H9 (cell line): ENCODE measurements around the gene FAAH. TPM values are rescaled to one million over a fixed set of nuclear protein-coding genes. Genes with fewer than 3 reads are reported as not detected.
"Not testable (repeated sequence)": the region's sequence is repeated elsewhere in the genome, so short reads cannot be mapped to it uniquely, and the experiment has no call there.

Experiments used
- DNase-seq: peaks from one replicate; pipeline ENCODE4 v3.0.0-alpha.2; 2017
- H2AFZ ChIP-seq: one replicate; pipeline ENCODE4 v1.6.1; 2013; ENCODE audit warnings: mild to moderate bottlenecking, low read length, control low read depth, moderate library complexity
- H2AK5ac ChIP-seq: 2 replicates; pipeline ENCODE4 v1.6.1; 2013; ENCODE audit warnings: low read length, control low read depth, mixed read lengths; ENCODE audit not compliant: insufficient read length
- H2BK120ac ChIP-seq: one replicate; pipeline ENCODE4 v1.6.1; 2013; ENCODE audit warnings: low read depth, mild to moderate bottlenecking, low read length, control low read depth, inconsistent platforms; ENCODE audit not compliant: poor library complexity, severe bottlenecking
- H2BK12ac ChIP-seq: 2 replicates; pipeline ENCODE4 v1.6.1; 2013; ENCODE audit warnings: low read length, control low read depth, mixed read lengths, low read depth; ENCODE audit not compliant: insufficient read length
- H2BK15ac ChIP-seq: 2 replicates; pipeline ENCODE4 v1.6.1; 2013; ENCODE audit warnings: low read depth, low read length, control low read depth
- H2BK20ac ChIP-seq: one replicate; pipeline ENCODE4 v1.6.1; 2013; ENCODE audit warnings: low read depth, mild to moderate bottlenecking, low read length, control low read depth, inconsistent platforms; ENCODE audit not compliant: poor library complexity, severe bottlenecking
- H2BK5ac ChIP-seq: 2 replicates; pipeline ENCODE4 v1.6.1; 2013; ENCODE audit warnings: low read length, control low read depth, mixed read lengths; ENCODE audit not compliant: insufficient read length
- H3K14ac ChIP-seq: 2 replicates; pipeline ENCODE4 v1.6.1; 2013; ENCODE audit warnings: low read length, control low read depth; ENCODE audit not compliant: insufficient read depth
- H3K18ac ChIP-seq: 2 replicates; pipeline ENCODE4 v1.6.1; 2013; ENCODE audit warnings: low read depth, mild to moderate bottlenecking, mixed read lengths, low read length, control low read depth; ENCODE audit not compliant: insufficient read length
- H3K23ac ChIP-seq: 2 replicates; pipeline ENCODE4 v1.6.1; 2013; ENCODE audit warnings: low read length, control low read depth, mixed read lengths, low read depth; ENCODE audit not compliant: insufficient read length
- H3K23me2 ChIP-seq: 2 replicates; pipeline ENCODE4 v1.6.1; 2013; ENCODE audit warnings: low read depth, mild to moderate bottlenecking, mixed read lengths, low read length, control low read depth; ENCODE audit not compliant: insufficient read length, poor library complexity, severe bottlenecking
- H3K27ac ChIP-seq: 2 replicates; pipeline ENCODE4 v1.5.1; 2013; ENCODE audit warnings: low read length, control low read depth, mixed read lengths, low read depth; ENCODE audit not compliant: insufficient read length
- H3K27me3 ChIP-seq: 2 replicates; pipeline ENCODE4 v1.6.1; 2013; ENCODE audit warnings: low read length, control low read depth, inconsistent platforms; ENCODE audit not compliant: insufficient read depth
- H3K4ac ChIP-seq: 2 replicates; pipeline ENCODE4 v1.6.1; 2013; ENCODE audit warnings: low read depth, mild to moderate bottlenecking, control low read depth, inconsistent platforms, low read length, moderate library complexity
- H3K4me1 ChIP-seq: 2 replicates; pipeline ENCODE4 v1.6.1; 2013; ENCODE audit warnings: low read length, control low read depth, inconsistent platforms; ENCODE audit not compliant: insufficient read depth
- H3K4me2 ChIP-seq: 2 replicates; pipeline ENCODE4 v1.6.1; 2013; ENCODE audit warnings: low read length, control low read depth, mixed read lengths; ENCODE audit not compliant: insufficient read length, insufficient read depth
- H3K56ac ChIP-seq: 2 replicates; pipeline ENCODE4 v1.6.1; 2013; ENCODE audit warnings: low read depth, mild to moderate bottlenecking, mixed read lengths, low read length, control low read depth; ENCODE audit not compliant: insufficient read length
- H3K79me1 ChIP-seq: 2 replicates; pipeline ENCODE4 v1.6.1; 2013; ENCODE audit warnings: low read depth, mild to moderate bottlenecking, moderate library complexity, low read length, control low read depth, inconsistent platforms; ENCODE audit not compliant: insufficient read depth, poor library complexity, severe bottlenecking
- H3K79me2 ChIP-seq: 2 replicates; pipeline ENCODE4 v1.6.1; 2013; ENCODE audit warnings: low read length, control low read depth, inconsistent platforms; ENCODE audit not compliant: insufficient read depth
- H3K9ac ChIP-seq: 2 replicates; pipeline ENCODE4 v1.6.1; 2013; ENCODE audit warnings: low read length, control low read depth, mixed read lengths; ENCODE audit not compliant: insufficient read length; ENCODE audit errors: extremely low read depth
- H3K9me3 ChIP-seq: one replicate; pipeline ENCODE4 v1.6.1; 2013; ENCODE audit warnings: low read depth, low read length, inconsistent platforms; ENCODE audit not compliant: control insufficient read depth
- H3T11ph ChIP-seq: one replicate; pipeline ENCODE4 v1.6.1; 2013; ENCODE audit warnings: mild to moderate bottlenecking, low read length, control low read depth, inconsistent platforms
- H4K20me1 ChIP-seq: one replicate; pipeline ENCODE4 v1.6.1; 2013; ENCODE audit not compliant: control insufficient read depth, insufficient read length, insufficient read depth
- H4K5ac ChIP-seq: 2 replicates; pipeline ENCODE4 v1.6.1; 2013; ENCODE audit warnings: low read depth, mild to moderate bottlenecking, mixed read lengths, low read length, control low read depth; ENCODE audit not compliant: insufficient read length
- H4K8ac ChIP-seq: replicated peaks from 2 replicates; pipeline ENCODE4 v1.6.1; 2013; ENCODE audit warnings: low read length, control low read depth, mixed read lengths, low read depth; ENCODE audit not compliant: insufficient read length
- H4K91ac ChIP-seq: 2 replicates; pipeline ENCODE4 v1.6.1; 2013; ENCODE audit warnings: low read depth, mild to moderate bottlenecking, moderate library complexity, mixed read lengths, low read length, control low read depth; ENCODE audit not compliant: insufficient read length
- H3K27ac Mint-ChIP-seq, 3 experiments: 2 replicates in 2 of 3; 3 replicates in 1 of 3; pipeline ENCODE4 v1.8.0; 2020 to 2021; ENCODE audit warnings: mixed read lengths in 3 of 3, mild to moderate bottlenecking in 1 of 3, moderate library complexity in 1 of 3
- H3K27me3 Mint-ChIP-seq: 2 replicates; pipeline ENCODE4 v1.8.0; 2021; ENCODE audit warnings: low read depth, mild to moderate bottlenecking, moderate library complexity, mixed read lengths
- H3K36me3 Mint-ChIP-seq, 3 experiments: 2 replicates in 2 of 3; 3 replicates in 1 of 3; pipeline ENCODE4 v1.8.0; 2020 to 2021; ENCODE audit warnings: low read depth in 3 of 3, mixed read lengths in 3 of 3; ENCODE audit not compliant: insufficient read depth in 1 of 3
- H3K4me1 Mint-ChIP-seq, 2 experiments: 2 replicates each; pipeline ENCODE4 v1.8.0; 2020; ENCODE audit warnings: mixed read lengths in 2 of 2
- H3K4me3 Mint-ChIP-seq, 2 experiments: 2 replicates in 1 of 2; 3 replicates in 1 of 2; pipeline ENCODE4 v1.8.0; 2020 to 2021; ENCODE audit warnings: mild to moderate bottlenecking in 2 of 2, mixed read lengths in 2 of 2, moderate library complexity in 1 of 2
- H3K9me3 Mint-ChIP-seq, 2 experiments: 2 replicates in 1 of 2; 3 replicates in 1 of 2; pipeline ENCODE4 v1.8.0; 2020; ENCODE audit warnings: mild to moderate bottlenecking in 2 of 2, mixed read lengths in 2 of 2, moderate library complexity in 1 of 2
- WGBS: extraction: QIAGEN DNeasy Blood & Tissue Kit; methylation state at CpG from one replicate; pipeline ENCODE4 v1.1.7; 2013; ENCODE audit warnings: missing lambda C conversion rate, low lambda C conversion rate, mixed read lengths; ENCODE audit not compliant: insufficient read length; ENCODE audit errors: extremely low coverage; 5-methylcytosine and 5-hydroxymethylcytosine counted together
- total RNA-seq: library from RNA; stranded (reverse); gene quantifications from 2 replicates; pipeline ENCODE4 v1.2.1, GENCODE V29; 2021
- TF ChIP-seq, protein P1 (sequence below): fragments of 200-600 bp; sonication (generic); conservative IDR thresholded peaks from 3 replicates; pipeline ENCODE4 v1.8.0; 2021; ENCODE audit warnings: antibody characterized with exemption, mild to moderate bottlenecking

The FAAH gene
- total RNA-seq, 1 experiment from 2014 or later, result 18.9 TPM

DNA sequence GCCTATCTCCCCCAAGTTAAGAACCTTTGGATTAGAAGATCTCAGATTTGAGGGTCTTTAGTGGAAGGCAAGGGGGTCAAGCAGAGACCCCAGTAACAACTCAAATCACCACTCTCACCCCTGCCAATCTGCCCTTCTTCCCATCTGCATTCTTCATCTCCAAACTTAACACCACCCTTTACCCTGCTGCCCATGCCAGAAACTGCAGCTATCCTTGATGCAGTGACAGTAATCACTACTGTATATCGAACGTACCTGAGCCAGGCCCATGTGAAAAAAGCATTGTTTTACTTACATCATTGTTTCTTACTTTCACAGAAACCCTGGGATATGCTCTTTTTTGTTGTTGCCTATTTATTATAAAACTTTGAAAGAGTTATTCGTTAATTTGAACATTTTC lies 27.0 kb upstream of the FAAH start:
- H3K4ac ChIP-seq, result no peak overlapping the region
- peak overlapping the region in 1 of 3 experiments; percentile 19; a peak in 2 of 7 replicates for H3K27ac Mint-ChIP-seq

DNA sequence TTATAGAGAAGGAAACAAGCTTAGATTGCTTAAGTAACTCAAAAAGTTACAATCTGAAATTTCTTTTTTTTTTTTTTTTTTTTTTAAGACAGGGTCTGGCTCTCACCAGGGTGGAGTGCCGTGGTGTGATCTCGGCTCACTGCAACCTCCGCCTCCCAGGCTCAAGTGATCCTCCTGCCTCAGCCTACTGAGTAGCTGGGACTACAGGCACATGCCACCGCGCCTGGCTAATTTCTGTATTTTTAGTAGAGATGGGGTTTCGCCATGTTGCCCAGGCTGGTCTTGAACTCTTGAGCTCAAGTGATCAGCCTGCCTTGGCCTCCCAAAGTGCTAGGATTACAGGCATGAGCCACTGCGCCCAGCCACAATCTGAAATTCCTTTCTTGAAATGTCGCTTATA lies 26.4 kb upstream of the FAAH start:
- not testable (repeated sequence) for H3K79me1 ChIP-seq, H3K9ac ChIP-seq, H2BK15ac ChIP-seq, H2AFZ ChIP-seq, H4K91ac ChIP-seq, H3K4me1 ChIP-seq, H2BK5ac ChIP-seq, H3K23me2 ChIP-seq, H3K14ac ChIP-seq, H3K4me3 Mint-ChIP-seq, H4K5ac ChIP-seq, H2BK12ac ChIP-seq, H3K27me3 Mint-ChIP-seq, H3K27ac ChIP-seq, H3T11ph ChIP-seq, H4K20me1 ChIP-seq, H3K27me3 ChIP-seq, H3K9me3 ChIP-seq, DNase-seq, H3K4ac ChIP-seq, H3K18ac ChIP-seq, H3K23ac ChIP-seq, H3K79me2 ChIP-seq, H3K9me3 Mint-ChIP-seq, H2BK120ac ChIP-seq, H4K8ac ChIP-seq, H3K4me2 ChIP-seq, H3K56ac ChIP-seq, H2BK20ac ChIP-seq, H2AK5ac ChIP-seq
- H3K36me3 Mint-ChIP-seq, result peaks cover 5 to 28% (median 10%) of the 10 kb centered on the region in 3 experiments; a peak in 6 of 7 replicates
- peak overlapping the region in 1 of 3 experiments; percentile 6; a peak in 1 of 7 replicates for H3K27ac Mint-ChIP-seq
- no CpG with 5 or more reads among the region's 8 CpGs for WGBS
- H3K4me1 Mint-ChIP-seq, result peaks cover 5 to 10% of the 10 kb centered on the region in 2 experiments

More for the DNA sequence above, 27.0 kb upstream of the FAAH start:
- Histone ChIP-seq H2BK15ac (no peak overlapping the region), H2AFZ (no peak overlapping the region), H3K9me3 (no peaks in the 10 kb centered on the region), H2BK20ac (no peak overlapping the region), H3K56ac (no peak overlapping the region), H3K14ac (no peak overlapping the region), H3K79me2 (no peaks in the 10 kb centered on the region), H3K23ac (no peak overlapping the region), H2BK120ac (no peak overlapping the region), H3T11ph (no peak overlapping the region), H4K91ac (no peak overlapping the region), H4K5ac (no peak overlapping the region), H3K18ac (no peak overlapping the region), H2BK5ac (no peak overlapping the region), H3K79me1 (no peaks in the 10 kb centered on the region), H3K23me2 (no peaks in the 10 kb centered on the region), H3K27me3 (no peaks in the 10 kb centered on the region), H3K9ac (no peak overlapping the region), H3K4me1 (no peaks in the 10 kb centered on the region), H3K4me2 (no peak overlapping the region), H4K20me1 (no peaks in the 10 kb centered on the region), H2BK12ac (no peak overlapping the region), H3K27ac (no peak overlapping the region), H4K8ac (no peak overlapping the region), H2AK5ac (no peak overlapping the region)
- Mint-ChIP-seq H3K9me3 (no peaks in the 10 kb centered on the region), H3K4me3 (no peak overlapping the region), H3K36me3 (peaks cover 7 to 35% (median 16%) of the 10 kb centered on the region in 3 experiments; a peak in 6 of 7 replicates), H3K27me3 (no peaks in the 10 kb centered on the region), H3K4me1 (peaks cover 10 to 15% of the 10 kb centered on the region in 2 experiments)
- no CpG with 5 or more reads among the region's 3 CpGs for WGBS
- TF ChIP-seq, protein P1, sequence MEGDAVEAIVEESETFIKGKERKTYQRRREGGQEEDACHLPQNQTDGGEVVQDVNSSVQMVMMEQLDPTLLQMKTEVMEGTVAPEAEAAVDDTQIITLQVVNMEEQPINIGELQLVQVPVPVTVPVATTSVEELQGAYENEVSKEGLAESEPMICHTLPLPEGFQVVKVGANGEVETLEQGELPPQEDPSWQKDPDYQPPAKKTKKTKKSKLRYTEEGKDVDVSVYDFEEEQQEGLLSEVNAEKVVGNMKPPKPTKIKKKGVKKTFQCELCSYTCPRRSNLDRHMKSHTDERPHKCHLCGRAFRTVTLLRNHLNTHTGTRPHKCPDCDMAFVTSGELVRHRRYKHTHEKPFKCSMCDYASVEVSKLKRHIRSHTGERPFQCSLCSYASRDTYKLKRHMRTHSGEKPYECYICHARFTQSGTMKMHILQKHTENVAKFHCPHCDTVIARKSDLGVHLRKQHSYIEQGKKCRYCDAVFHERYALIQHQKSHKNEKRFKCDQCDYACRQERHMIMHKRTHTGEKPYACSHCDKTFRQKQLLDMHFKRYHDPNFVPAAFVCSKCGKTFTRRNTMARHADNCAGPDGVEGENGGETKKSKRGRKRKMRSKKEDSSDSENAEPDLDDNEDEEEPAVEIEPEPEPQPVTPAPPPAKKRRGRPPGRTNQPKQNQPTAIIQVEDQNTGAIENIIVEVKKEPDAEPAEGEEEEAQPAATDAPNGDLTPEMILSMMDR, result no peak
- DNase-seq, result no peak
